GM19455 (cell line): Measurements from ENCODE around the gene MBTPS1.

Experiments
- ATAC-seq: cut with Tn5 transposase; IDR thresholded peaks from one replicate; pipeline ENCODE4 v1.9.1; 2021; ENCODE audit not compliant: unreplicated experiment

Gene MBTPS1

DNA sequence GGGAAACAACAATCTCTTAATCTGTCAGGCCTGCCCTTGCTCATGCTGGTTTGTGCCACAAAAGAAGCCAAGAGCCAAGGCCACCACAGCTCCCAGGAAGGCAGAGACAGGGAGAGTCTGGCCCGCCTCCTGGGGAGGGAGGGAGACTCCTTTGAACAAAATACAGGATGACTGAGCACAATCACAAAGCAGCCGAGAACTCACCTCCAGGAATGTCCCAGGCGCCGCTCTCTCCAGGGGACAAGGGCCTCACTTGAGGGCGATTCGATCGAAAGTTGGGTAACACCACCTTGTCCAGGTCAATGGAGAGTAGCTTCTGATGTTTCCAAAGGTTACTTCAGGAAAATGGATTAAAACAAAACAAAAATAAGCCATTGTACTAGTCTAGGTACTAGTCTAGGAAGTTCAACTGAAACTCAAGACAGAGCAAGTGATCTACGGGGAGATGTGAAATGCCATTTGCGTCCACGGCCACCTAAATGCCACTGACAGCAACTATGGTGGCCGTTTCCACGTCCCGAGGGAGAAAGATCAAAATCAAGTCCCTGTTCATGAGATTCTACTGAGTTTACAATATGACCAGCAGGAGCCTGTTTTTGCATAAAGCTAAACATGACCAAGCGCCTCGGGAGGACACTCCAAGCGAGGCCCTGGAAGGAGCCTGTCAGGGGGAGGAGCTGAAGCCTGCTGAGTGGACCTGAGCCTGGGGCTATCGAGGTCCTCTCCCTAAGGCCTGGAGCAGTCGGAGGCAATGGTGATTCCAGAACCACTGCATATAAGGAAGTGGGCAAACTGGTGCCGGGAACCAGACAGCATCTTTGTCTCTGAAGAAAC lies 60.7 kb downstream of the MBTPS1 start:
- ATAC-seq, result no peak

DNA sequence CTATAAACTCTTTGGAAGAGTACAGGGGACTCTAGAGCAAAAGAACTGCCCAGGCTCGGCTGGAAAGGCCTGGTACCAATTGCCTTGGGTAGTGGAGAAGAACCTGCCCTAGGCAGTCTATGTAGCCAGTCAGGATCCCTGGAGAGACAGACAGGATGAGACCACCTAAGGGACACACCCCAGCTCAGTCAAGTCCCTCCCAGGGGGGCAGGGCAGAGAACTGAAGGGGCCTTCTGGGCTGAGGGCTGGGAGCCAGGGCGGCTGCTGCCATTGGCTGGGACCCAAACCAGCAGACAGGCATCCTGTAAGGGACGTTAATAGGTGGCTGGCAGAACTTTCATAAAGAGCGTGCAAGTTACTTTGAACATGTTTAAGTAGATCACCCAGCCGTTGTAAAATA lies 61.4 kb downstream of the MBTPS1 start:
- no peak for ATAC-seq

GRCh38 chr16:84054916-84055315 lies 61.8 kb downstream of the MBTPS1 start:
- no peak for ATAC-seq

DNA sequence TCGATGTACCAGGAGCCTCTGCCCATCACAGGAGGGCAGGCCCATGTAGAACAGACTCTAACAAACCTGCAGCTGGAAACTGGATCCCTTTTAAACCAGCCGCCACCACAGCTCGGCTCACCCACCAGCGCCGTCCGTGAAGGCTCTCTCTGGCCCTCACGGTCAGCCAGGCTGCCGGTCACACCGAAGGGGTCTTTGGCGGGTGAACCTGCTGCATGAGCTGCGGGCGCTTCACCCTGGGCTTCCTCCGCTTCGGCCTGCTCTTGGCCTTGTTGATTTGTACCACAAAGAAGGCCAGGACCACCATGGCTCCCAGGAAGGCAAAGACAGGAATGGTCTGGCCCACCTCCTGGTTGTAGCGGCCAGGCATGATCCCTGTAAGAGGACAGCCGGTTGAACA lies 62.5 kb downstream of the MBTPS1 start:
- ATAC-seq, result no peak

DNA sequence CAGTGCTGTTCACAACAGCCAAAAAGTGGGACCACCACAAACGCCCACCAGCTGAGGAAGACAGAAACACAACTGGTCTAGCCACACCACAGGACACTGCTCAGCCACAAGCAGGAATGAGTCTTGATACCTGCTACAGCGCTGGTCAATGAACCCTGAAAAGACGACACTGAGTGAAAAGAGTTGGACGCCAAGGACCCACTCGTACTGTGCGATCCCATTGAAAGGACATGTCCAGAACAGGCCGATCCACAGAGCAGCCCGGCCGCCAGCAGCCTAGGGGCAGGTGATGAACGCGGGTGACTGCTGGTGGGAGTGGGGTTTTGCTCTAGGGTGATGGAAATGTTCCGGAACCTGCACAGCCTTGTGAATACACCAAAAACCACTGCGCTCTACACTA lies 63.5 kb downstream of the MBTPS1 start:
- no peak for ATAC-seq

- no peak for ATAC-seq
These were observed 64.6 kb downstream of the MBTPS1 start for GRCh38 chr16:84052071-84052622.

- no peak for ATAC-seq
These were observed 66.4 kb downstream of the MBTPS1 start for GRCh38 chr16:84050316-84050715.

GRCh38 chr16:84049403-84050060 lies 67.2 kb downstream of the MBTPS1 start:
- no peak for ATAC-seq

GRCh38 chr16:84048871-84049270 lies 67.9 kb downstream of the MBTPS1 start:
- no peak for ATAC-seq

DNA sequence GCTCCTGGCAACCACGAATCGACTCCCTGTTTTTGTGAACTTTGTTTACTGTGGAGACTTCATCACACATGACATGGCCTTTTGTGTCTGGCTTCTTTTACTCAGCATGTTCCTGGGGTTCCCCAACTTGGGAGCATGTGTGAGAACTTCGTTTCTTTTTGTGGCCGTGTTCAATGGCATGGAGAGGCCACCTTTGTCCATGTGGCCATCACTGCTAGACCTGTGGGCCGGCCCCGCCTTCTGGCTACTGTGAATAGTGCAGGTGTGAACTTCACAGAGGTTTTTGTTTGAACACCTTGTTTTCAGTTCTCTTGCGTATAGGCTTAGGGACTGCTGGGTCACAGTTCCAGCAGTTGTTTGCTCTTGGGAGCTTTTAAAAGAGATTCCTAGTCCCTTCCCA lies 68.5 kb downstream of the MBTPS1 start:
- ATAC-seq, result no peak

GRCh38 chr16:84047626-84048025 lies 69.1 kb downstream of the MBTPS1 start:
- no peak for ATAC-seq

- no peak for ATAC-seq
These were observed 69.5 kb downstream of the MBTPS1 start for GRCh38 chr16:84047206-84047605.

DNA sequence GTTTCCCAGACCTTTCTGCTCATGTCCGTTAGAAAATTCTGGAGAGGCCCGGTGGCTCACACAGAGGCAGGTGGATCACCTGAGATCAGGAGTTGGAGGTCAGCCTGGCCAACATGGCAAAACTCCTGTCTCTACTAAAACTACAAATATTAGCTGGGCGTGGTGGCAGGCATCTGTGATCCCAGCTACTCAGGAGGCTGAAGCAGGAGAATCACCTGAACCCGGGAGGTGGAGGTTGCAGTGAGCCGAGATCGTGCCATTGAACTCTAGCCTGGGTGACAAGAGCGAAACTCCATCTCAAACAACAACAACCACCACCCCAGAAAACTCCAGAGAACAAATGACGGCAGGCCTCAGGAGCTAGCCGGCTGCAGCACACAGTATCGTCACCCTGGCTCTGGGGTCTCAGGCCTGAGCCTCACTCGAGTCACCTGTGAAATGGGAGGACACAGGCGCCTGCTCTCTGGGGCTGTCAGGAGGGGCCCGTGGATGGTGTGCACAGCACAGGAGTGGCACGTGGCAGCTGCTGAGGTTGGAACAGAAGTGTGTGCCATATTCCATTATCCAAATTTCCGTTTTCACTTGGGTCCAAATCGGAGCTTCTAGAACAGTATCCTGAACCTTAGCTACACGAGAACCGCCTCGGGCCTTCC lies 70.8 kb downstream of the MBTPS1 start:
- ATAC-seq, result no peak

DNA sequence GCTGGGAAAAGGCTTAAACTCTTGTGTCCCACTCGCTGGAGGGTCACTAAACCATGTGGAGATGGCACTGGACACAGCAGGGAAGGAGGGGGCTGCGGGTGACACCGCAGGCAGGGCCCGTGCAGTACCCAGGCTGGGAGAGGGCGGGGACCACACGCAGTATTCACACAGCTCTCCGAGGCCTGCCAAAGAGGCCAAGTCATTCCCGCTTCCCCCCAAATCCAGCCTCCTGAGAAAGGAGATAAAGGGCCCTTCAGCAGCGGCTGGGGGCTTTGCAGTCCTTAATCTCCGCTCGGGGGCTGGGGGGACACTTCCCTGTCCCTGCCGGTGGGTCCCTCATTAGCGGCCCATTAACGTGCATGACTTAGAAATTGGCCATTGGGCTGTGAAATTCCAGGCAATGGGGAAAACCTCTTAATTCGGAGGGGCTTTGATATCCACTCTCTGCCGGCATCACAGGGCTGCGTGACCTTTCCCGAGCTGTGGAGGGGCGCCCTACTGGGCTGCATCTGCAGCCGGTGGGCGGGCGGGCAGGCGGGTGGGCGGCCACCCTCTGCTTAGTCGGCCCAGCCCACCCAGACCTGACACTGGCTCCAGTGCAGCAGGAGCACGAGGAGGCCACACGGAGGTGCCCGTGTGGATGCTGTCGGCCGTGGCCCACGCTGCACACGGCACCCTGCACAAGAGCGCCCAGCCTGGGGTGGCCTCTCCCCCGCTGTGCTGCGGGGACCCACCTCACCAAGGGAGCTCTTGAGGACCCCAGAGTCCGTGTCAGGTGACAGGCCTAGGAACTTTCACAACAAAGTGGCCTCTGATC lies 71.5 kb downstream of the MBTPS1 start:
- no peak for ATAC-seq

DNA sequence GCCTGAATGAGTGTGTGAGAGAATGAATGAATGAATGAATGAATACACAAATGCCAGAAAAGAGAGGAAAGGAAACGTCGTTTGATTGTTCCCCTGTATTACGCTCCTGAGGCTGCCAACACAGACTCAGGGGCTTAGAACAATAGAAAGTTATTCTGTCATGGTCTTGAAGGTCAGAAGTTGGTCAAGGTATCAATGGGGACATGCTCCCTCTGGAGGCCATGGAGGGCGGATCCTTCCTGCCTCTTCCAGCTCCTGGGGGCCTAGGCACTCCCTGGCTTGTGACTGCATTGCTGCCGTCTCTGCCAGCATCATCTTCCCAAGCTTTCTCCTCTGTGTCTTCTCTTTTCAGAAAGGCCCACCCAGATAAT lies 72.6 kb downstream of the MBTPS1 start:
- no peak for ATAC-seq

- no peak for ATAC-seq
These were observed 73.1 kb downstream of the MBTPS1 start for GRCh38 chr16:84043486-84044117.

DNA sequence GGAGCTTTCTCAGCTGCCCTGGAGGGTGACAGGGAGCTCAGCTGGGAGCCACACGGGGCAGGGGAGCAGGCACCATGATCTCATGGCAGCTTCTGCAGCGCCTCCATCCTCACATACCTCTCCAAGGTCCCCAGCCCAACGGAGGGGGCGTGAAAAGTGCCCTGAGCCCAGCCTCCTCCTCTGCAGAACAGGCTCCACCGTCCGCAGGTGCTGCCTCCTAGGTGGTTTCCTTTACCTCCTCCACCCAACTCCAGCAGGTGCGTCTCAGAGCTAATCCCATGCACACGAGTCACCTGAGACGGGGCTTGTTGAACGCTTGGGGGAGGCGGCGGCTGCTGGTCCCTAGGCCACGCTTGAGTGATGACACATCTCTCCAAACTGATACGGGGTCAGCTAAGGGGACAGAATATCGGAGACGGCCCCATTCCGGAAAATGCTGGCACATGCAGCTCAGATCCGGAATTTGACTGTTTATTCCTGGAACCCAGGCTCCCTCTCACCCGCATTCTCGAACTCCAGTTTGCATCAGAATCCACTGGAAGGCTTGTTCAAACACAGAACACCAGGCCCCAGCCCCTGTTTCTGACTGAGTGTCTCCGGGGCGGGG lies 73.8 kb downstream of the MBTPS1 start:
- no peak for ATAC-seq

DNA sequence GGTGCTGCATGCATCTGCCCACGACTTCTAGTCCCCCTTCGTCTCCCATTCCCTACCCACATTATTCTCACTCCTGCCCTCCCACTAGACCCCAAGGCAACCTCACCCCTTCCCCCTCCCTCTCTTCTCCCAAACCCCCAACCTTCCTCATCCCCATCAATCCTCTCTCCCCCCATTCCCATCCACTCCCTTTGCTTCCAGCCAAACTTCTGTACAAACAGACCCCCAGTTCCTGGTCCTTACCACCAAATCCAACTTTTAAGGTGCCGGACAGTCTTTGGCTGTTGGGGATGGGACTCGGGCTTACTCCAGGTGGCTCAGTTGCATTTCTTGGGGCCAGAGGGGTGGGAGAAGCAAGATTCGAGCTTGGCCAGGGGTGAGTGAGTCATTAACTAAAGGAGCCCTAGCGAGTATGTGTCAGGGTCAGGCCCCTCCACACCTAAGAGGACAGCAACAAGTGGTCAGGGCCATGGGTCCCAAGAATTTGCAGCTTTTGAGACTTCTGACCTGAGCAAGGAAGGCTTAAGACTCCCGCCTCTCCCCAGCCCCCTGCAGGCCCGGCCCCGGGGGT lies 74.3 kb downstream of the MBTPS1 start, which contains the start of gene SLC38A8:
Gene SLC38A8 (minus strand): TSS at position 488 of the 571 bp plus-strand sequence. CDS start 638 bp downstream, outside the sequence.
- ATAC-seq, result no peak

DNA sequence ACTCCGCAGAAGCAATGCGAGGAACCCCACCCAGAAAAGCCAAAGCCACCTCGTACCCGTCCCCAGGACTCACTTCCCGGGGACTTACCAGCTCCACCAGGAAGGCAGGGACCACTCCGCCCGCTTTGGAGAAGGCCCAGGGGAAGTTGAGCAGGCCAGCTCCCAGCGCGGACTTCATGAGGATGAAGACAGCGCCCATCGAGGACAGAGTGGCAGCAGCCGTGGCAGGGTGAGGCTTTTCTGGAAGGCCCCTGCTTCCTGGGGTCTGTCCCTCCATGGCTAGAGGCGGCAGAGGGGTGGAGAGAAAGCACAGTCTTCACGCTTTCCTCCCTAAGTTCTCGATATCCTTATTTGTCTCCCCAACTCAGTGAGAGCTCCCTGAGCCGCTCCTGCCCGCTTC lies 74.9 kb downstream of the MBTPS1 start:
- ATAC-seq, result no peak
